ENCODE results near the gene NFKB2.

Gene NFKB2

GRCh38 chr10:102389894-102390293 is 5.6 kb upstream of the NFKB2 start:
- Histone ChIP-seq H3K4me3 (ENCODE audit: low read depth in 1 of 2, low read length in 1 of 2) (no peak overlapping the region), H3K27me3 (peaks cover 37% of the 10 kb centered on the region), H3K27ac (no peak overlapping the region), H3K9me3 (no peaks in the 10 kb centered on the region), H3K36me3 (no peaks in the 10 kb centered on the region), H3K4me1 (ENCODE audit: control insufficient read depth in 1 of 2, insufficient read depth in 1 of 2, low read depth in 1 of 2, low read length in 1 of 2) (peaks cover 7 to 12% of the 10 kb centered on the region in 2 experiments)
- TF ChIP-seq CTCF (IDR thresholded peaks at IDR 0.05) = no peak

DNA sequence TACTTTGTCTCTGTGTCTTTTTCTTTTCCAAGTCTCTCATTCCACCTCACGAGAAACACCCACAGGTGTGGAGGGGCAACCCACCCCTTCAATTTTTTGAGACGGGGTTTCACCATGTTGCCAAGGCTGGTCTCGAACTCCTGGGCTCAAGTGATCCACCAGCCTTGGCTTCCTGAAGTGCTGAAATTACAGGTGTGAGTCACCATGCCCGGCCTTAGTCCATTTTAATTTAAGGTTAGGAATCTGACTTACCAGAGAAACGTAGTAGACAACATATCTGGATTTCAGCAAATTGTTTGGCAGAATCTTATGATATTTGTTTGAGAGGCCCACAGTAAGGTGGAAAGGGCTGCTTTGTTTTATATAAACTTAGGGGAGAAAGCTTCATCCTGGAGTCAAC is 3.2 kb upstream of the NFKB2 start:
- peaks cover 37% of the 10 kb centered on the region for H3K27me3 ChIP-seq
- H3K4me1 ChIP-seq (ENCODE audit: control insufficient read depth in 1 of 2, insufficient read depth in 1 of 2, low read depth in 1 of 2, low read length in 1 of 2) = peaks cover 19 to 25% of the 10 kb centered on the region in 2 experiments
- H3K27ac ChIP-seq = no peak overlapping the region
- H3K9me3 ChIP-seq = no peaks in the 10 kb centered on the region
- no peak overlapping the region for H3K4me3 ChIP-seq (ENCODE audit: low read depth in 1 of 2, low read length in 1 of 2)
- peaks cover 12% of the 10 kb centered on the region for H3K36me3 ChIP-seq
- TF ChIP-seq CTCF (IDR thresholded peaks at IDR 0.05) = no peak

- Histone ChIP-seq H3K4me3 (ENCODE audit: low read depth in 1 of 2, low read length in 1 of 2) (peak overlapping the region; percentile 85 to 99), H3K4me1 (ENCODE audit: control insufficient read depth in 1 of 2, insufficient read depth in 1 of 2, low read depth in 1 of 2, low read length in 1 of 2) (peaks cover 23 to 30% of the 10 kb centered on the region in 2 experiments), H3K27me3 (peaks cover 37% of the 10 kb centered on the region), H3K27ac (peak overlapping the region; percentile 97), H3K9me3 (no peaks in the 10 kb centered on the region), H3K36me3 (peaks cover 24% of the 10 kb centered on the region)
- TF ChIP-seq CTCF (IDR thresholded peaks at IDR 0.05) = peak; percentile 95
These were observed 2.0 kb upstream of the NFKB2 start for GRCh38 chr10:102393411-102394078.

DNA sequence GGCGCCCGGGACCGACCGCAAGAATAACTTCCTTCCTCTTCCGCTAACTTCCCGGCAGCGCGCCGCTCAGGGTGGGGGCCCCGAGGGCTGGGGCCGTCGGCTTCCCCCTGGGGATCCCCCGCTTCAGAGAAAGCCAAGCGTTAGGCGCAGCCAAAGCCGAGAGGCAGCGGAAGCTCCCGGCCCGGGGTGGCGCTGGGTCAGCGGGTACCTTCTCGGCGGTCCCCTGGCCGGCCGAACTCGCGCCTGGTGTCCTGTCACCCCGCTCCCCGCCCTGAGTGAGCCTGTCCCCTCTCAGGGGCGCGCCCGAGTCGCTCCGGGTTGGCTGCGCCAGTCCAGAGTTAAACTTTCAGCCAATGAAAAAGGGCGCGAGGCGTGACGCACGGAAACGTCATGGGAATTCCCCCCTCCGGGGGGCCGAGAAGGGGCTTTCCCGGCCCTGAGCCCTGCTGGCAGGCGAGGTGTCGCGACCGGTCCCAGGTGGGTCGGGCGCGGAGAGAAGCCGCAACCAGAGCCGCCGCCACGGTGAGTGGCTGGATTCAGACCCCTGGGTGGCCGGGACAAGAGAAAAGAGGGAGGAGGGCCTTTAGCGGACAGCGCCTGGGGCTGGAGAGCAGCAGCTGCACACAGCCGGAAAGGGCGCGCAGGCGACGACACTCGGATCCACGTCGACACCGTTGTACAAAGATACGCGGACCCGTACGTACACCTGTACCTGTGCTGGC is 1.3 kb upstream of the NFKB2 start:
- peaks cover 29% of the 10 kb centered on the region for H3K36me3 ChIP-seq
- peak overlapping the region; percentile 97 for H3K27ac ChIP-seq
- H3K4me1 ChIP-seq (ENCODE audit: control insufficient read depth in 1 of 2, insufficient read depth in 1 of 2, low read depth in 1 of 2, low read length in 1 of 2) = peaks cover 30 to 37% of the 10 kb centered on the region in 2 experiments
- TF ChIP-seq CTCF (IDR thresholded peaks at IDR 0.05) = no peak
- peak overlapping the region; percentile 85 to 99 for H3K4me3 ChIP-seq (ENCODE audit: low read depth in 1 of 2, low read length in 1 of 2)
- H3K9me3 ChIP-seq = no peaks in the 10 kb centered on the region
- peaks cover 33% of the 10 kb centered on the region for H3K27me3 ChIP-seq

- H3K4me1 ChIP-seq (ENCODE audit: control insufficient read depth in 1 of 2, insufficient read depth in 1 of 2, low read depth in 1 of 2, low read length in 1 of 2) = peaks cover 36 to 42% of the 10 kb centered on the region in 2 experiments
- H3K4me3 ChIP-seq (ENCODE audit: low read depth in 1 of 2, low read length in 1 of 2) = peak overlapping the region; percentile 85 to 99
- no peak for TF ChIP-seq CTCF (IDR thresholded peaks at IDR 0.05)
- H3K27ac ChIP-seq = peak overlapping the region; percentile 97
- H3K9me3 ChIP-seq = no peaks in the 10 kb centered on the region
- peaks cover 28% of the 10 kb centered on the region for H3K27me3 ChIP-seq
- H3K36me3 ChIP-seq = peaks cover 35% of the 10 kb centered on the region
These were observed 605 bp upstream of the NFKB2 start for GRCh38 chr10:102394801-102395399.

All from neutrophil (primary cell).